PC-3 (cell line): ENCODE measurements around the gene CD44. TPM values are rescaled to one million over a fixed set of nuclear protein-coding genes. Genes with fewer than 3 reads are reported as not detected.
A peak's percentile ranks its signal among the peaks of the same experiment; 100 is the strongest.

Source experiments
- ATAC-seq: fragments of 200-7000 bp; cut with Tn5 transposase; 2 replicates; pipeline ENCODE4 v1.9.1; 2020; ENCODE audit warnings: mild to moderate bottlenecking, moderate library complexity
- BruUV-seq: library from RNA; stranded (reverse); fragments of 400-500 nt; replicated peaks from 2 replicates; lab custom pipeline; 2021; lab: Mats Ljungman, UMichigan
- CTCF ChIA-PET: fragments of 300-600 bp; sonication (Branson Sonifier 250); formaldehyde crosslinking; loops from one replicate; lab custom pipeline; 2022; ENCODE audit warnings: antibody characterized with exemption; lab: Charles Lee
- POLR2A ChIA-PET: fragments of 300-600 bp; sonication (Branson Sonifier 250); formaldehyde crosslinking; loops from one replicate; lab custom pipeline; 2022; ENCODE audit warnings: antibody characterized with exemption; ENCODE audit not compliant: unreplicated experiment; lab: Charles Lee
- DNase-seq: peaks from one replicate; pipeline ENCODE4 v3.0.0-alpha.2; 2015
- H2AFZ ChIP-seq: fragments of 300-600 bp; sonication (generic); 2 replicates; pipeline ENCODE4 v1.6.0; 2016; ENCODE audit warnings: antibody characterized with exemption, low read length
- H3F3A ChIP-seq: fragments of 300-600 bp; sonication (generic); one replicate; pipeline ENCODE4 v1.6.0; 2017; ENCODE audit warnings: antibody characterized with exemption, low read length, control low read depth, mild to moderate bottlenecking; ENCODE audit not compliant: unreplicated experiment
- H3K27ac ChIP-seq: fragments of 300-600 bp; sonication (generic); 2 replicates; pipeline ENCODE4 v1.5.1; 2016; ENCODE audit warnings: mild to moderate bottlenecking, low read length
- H3K27me3 ChIP-seq: fragments of 300-600 bp; sonication (generic); 2 replicates; pipeline ENCODE4 v1.6.1; 2016; ENCODE audit warnings: low read length, mixed read lengths
- H3K36me3 ChIP-seq: fragments of 300-600 bp; sonication (generic); 2 replicates; pipeline ENCODE4 v1.6.1; 2016; ENCODE audit warnings: low read depth, mixed run types, low read length, mixed read lengths
- H3K4me1 ChIP-seq: fragments of 300-600 bp; sonication (generic); 2 replicates; pipeline ENCODE4 v1.5.1; 2016; ENCODE audit warnings: low read length; ENCODE audit not compliant: insufficient read depth
- H3K4me2 ChIP-seq: fragments of 300-600 bp; sonication (generic); 2 replicates; pipeline ENCODE4 v1.6.0; 2016; ENCODE audit warnings: low read length
- H3K4me3 ChIP-seq: fragments of 300-600 bp; sonication (generic); 2 replicates; pipeline ENCODE4 v1.5.1; 2016; ENCODE audit warnings: mild to moderate bottlenecking, low read length, mixed read lengths
- H3K79me2 ChIP-seq: fragments of 300-600 bp; sonication (generic); 2 replicates; pipeline ENCODE4 v1.6.1; 2017; ENCODE audit warnings: low read length, mixed read lengths
- H3K9ac ChIP-seq: fragments of 300-600 bp; sonication (generic); 2 replicates; pipeline ENCODE4 v1.6.0; 2016; ENCODE audit warnings: mild to moderate bottlenecking, low read length
- H3K9me2 ChIP-seq: fragments of 300-600 bp; sonication (generic); replicated peaks from 2 replicates; pipeline ENCODE4 v1.6.1; 2016; ENCODE audit warnings: mixed run types, low read length, mixed read lengths
- H3K9me3 ChIP-seq: fragments of 300-600 bp; sonication (generic); 2 replicates; pipeline ENCODE4 v1.6.1; 2016; ENCODE audit warnings: low read length, mixed read lengths
- H4K20me1 ChIP-seq: fragments of 300-600 bp; sonication (generic); 2 replicates; pipeline ENCODE4 v1.6.1; 2016; ENCODE audit warnings: low read length, mixed read lengths
- EZH2 ChIP-seq: fragments of 300-600 bp; sonication (generic); IDR thresholded peaks from one replicate; pipeline ENCODE4 v1.6.1; 2017; ENCODE audit warnings: antibody characterized with exemption, mild to moderate bottlenecking, low read length; ENCODE audit not compliant: unreplicated experiment
- EZH2phosphoT487 ChIP-seq: fragments of 300-600 bp; sonication (generic); IDR thresholded peaks from 2 replicates; pipeline ENCODE4 v1.6.1; 2018; ENCODE audit warnings: mild to moderate bottlenecking, antibody characterized with exemption, low read length, borderline replicate concordance
- intact Hi-C: fragments of 100-400 bp; cut with micrococcal nuclease; formaldehyde crosslinking; loops from 2 replicates; pipeline ENCODE4 v1.9.0; 2023
- total RNA-seq: library from RNA; depleted of rRNA; stranded (reverse); fragments of >200 nt; gene quantifications from 2 replicates; pipeline ENCODE4 v1.2.3, GENCODE V29; 2014
- TF ChIP-seq, protein P1 (sequence below): fragments of 300-600 bp; sonication (generic); conservative IDR thresholded peaks from 2 replicates; pipeline ENCODE4 v1.5.1; 2017; ENCODE audit warnings: antibody characterized with exemption, low read depth, mild to moderate bottlenecking, low read length

CD44 gene
- total RNA-seq, 1 experiment from 2014 or later, result 181 TPM

DNA sequence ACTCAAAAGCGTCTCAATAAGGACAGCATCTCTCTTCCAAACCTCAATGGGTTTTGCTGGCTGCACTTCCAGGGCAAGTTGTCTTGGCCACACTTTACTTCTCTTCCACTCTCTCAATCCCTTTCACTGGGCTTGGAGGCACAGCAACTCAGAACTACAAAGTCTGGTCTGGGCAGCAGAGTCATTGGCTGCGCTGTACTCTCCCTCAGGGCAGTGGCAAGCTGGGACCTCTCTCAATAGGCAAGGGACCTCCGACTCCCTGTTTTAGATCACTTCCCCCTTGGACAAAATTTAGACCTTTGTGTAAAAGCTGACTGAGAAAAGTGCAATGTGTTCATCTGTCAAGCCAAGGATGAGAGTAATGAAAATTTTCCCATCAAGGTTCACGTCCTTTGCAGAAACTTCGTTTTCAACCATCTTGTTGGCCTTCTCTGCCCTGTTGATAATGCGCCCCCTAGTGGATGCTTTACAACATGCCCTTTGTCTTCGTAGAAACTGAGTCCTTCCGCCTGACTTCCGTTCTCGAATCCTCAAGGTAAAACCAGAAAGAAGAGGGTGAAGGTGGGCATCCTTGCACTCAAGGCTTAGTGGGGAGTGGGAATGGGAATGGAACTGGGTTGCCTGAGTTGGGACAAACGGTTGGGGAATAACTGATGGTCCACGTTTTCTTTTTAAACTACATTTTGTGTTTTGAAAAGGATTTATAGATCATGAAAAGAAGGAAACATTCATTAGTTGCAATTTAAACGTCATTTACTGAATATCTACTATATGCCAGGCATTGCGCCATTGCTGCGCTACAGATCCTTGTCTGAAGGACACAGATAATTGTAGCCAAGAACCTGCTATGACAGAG is 99.1 kb downstream of the CD44 start:
- ChIA-PET POLR2A (interaction anchor here (0.6 kb wide), 1 partner anchor 268 kb away, joined by 3 read pairs; no protein-coding TSS in a partner anchor), CTCF (no interaction called here)
- no peaks in the 10 kb centered on the region for H3K79me2 ChIP-seq
- H3K4me3 ChIP-seq, result no peak overlapping the region
- no TSS peak for BruUV-seq
- no peaks in the 10 kb centered on the region for H3K36me3 ChIP-seq
- ATAC-seq, result no peak
- intact Hi-C loops, result loop anchor here (10.0 kb wide), 2 partner anchors 157 to 233 kb away; no protein-coding TSS in a partner anchor
- no peak overlapping the region for H3K4me2 ChIP-seq
- peaks cover 25% of the 10 kb centered on the region for H3K4me1 ChIP-seq
- DNase-seq, result peak; percentile 59
- no peaks in the 10 kb centered on the region for H3K9me3 ChIP-seq
- H3K27ac ChIP-seq, result no peak overlapping the region
- H3K9ac ChIP-seq, result no peak overlapping the region
- no peaks in the 10 kb centered on the region for H3K27me3 ChIP-seq
- no peaks in the 10 kb centered on the region for H3F3A ChIP-seq
- H2AFZ ChIP-seq, result no peak overlapping the region
- H3K9me2 ChIP-seq, result no peaks in the 10 kb centered on the region
- no peaks in the 10 kb centered on the region for H4K20me1 ChIP-seq
- TF ChIP-seq EZH2, result no peak
- TF ChIP-seq, protein P1, sequence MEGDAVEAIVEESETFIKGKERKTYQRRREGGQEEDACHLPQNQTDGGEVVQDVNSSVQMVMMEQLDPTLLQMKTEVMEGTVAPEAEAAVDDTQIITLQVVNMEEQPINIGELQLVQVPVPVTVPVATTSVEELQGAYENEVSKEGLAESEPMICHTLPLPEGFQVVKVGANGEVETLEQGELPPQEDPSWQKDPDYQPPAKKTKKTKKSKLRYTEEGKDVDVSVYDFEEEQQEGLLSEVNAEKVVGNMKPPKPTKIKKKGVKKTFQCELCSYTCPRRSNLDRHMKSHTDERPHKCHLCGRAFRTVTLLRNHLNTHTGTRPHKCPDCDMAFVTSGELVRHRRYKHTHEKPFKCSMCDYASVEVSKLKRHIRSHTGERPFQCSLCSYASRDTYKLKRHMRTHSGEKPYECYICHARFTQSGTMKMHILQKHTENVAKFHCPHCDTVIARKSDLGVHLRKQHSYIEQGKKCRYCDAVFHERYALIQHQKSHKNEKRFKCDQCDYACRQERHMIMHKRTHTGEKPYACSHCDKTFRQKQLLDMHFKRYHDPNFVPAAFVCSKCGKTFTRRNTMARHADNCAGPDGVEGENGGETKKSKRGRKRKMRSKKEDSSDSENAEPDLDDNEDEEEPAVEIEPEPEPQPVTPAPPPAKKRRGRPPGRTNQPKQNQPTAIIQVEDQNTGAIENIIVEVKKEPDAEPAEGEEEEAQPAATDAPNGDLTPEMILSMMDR, result peak; percentile 95
- no peak for TF ChIP-seq EZH2phosphoT487

- ChIA-PET CTCF (interaction anchor here (0.6 kb wide), 1 partner anchor 37 kb away, joined by 3 read pairs; no protein-coding TSS in a partner anchor), POLR2A (interaction anchor here (0.6 kb wide), 1 partner anchor 268 kb away, joined by 3 read pairs; no protein-coding TSS in a partner anchor)
- no peak overlapping the region for H3K9ac ChIP-seq
- no peaks in the 10 kb centered on the region for H3F3A ChIP-seq
- no peaks in the 10 kb centered on the region for H3K9me3 ChIP-seq
- no peak overlapping the region for H3K27ac ChIP-seq
- H4K20me1 ChIP-seq, result no peaks in the 10 kb centered on the region
- H3K27me3 ChIP-seq, result no peaks in the 10 kb centered on the region
- DNase-seq (no peak), ATAC-seq (no peak)
- no peak overlapping the region for H2AFZ ChIP-seq
- no TSS peak for BruUV-seq
- H3K4me1 ChIP-seq, result peaks cover 25% of the 10 kb centered on the region
- H3K79me2 ChIP-seq, result no peaks in the 10 kb centered on the region
- no peak overlapping the region for H3K4me3 ChIP-seq
- H3K9me2 ChIP-seq, result no peaks in the 10 kb centered on the region
- no peak overlapping the region for H3K4me2 ChIP-seq
- TF ChIP-seq EZH2 (no peak), EZH2phosphoT487 (no peak)
- TF ChIP-seq, protein P1, result no peak
- no peaks in the 10 kb centered on the region for H3K36me3 ChIP-seq
- intact Hi-C loops, result loop anchor here (10.0 kb wide), 2 partner anchors 156 to 234 kb away; no protein-coding TSS in a partner anchor
These were observed 99.9 kb downstream of the CD44 start for GRCh38 chr11:35238882-35239281.
